CD4-positive, alpha-beta T cell treated with Interleukin-6 at 100 ng/mL for 8 hours (primary cell): ENCODE measurements around the gene CXXC5.

ENCODE experiments used
- DNase-seq: peaks from one replicate; pipeline ENCODE4 v3.0.0-alpha.2; 2020; ENCODE audit warnings: mixed read lengths, low spot score

Gene CXXC5

DNA sequence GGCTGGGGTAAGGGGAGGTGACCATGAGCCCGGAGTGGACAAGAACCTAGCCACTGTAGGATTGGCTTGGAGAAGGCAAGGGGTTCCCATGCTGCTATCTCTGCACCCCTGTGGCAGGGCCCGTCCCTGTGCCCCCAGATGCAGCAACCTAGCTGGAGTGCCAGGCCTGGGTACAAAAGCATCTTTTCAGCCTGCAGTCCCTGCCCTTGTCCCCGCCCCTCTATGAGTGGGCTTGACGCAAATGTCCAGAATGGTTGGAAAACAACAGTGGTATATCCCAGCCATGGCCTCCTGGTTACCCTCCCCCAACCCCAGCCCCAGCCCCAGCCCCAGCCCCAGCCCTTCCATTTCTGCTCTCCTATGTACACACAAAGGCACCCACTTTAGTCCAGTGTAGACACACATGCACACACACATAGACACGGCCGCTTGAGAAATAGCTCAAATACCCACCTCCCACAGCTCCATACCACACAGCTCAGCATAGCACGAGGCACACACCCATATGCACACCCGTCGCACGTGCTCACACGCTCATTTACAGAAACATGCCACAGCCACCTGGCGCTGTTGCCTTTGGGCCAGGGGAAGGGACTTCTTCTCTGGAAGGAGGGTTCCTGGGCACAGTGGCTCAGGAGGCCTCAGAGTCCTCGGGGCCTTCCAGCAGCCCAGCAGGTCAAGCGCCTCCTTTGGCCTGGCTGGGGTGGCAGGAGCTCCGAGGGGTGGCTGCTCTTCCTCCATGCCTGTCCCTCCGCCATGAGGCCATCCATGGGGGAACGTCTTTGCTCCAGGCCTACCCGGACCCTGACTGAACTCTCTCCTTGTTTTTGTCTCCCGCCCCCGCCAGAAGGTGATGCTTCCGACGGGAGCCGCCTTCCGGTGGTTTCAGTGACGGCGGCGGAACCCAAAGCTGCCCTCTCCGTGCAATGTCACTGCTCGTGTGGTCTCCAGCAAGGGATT lies 34.1 kb downstream of the CXXC5 start:
- no peak for DNase-seq

DNA sequence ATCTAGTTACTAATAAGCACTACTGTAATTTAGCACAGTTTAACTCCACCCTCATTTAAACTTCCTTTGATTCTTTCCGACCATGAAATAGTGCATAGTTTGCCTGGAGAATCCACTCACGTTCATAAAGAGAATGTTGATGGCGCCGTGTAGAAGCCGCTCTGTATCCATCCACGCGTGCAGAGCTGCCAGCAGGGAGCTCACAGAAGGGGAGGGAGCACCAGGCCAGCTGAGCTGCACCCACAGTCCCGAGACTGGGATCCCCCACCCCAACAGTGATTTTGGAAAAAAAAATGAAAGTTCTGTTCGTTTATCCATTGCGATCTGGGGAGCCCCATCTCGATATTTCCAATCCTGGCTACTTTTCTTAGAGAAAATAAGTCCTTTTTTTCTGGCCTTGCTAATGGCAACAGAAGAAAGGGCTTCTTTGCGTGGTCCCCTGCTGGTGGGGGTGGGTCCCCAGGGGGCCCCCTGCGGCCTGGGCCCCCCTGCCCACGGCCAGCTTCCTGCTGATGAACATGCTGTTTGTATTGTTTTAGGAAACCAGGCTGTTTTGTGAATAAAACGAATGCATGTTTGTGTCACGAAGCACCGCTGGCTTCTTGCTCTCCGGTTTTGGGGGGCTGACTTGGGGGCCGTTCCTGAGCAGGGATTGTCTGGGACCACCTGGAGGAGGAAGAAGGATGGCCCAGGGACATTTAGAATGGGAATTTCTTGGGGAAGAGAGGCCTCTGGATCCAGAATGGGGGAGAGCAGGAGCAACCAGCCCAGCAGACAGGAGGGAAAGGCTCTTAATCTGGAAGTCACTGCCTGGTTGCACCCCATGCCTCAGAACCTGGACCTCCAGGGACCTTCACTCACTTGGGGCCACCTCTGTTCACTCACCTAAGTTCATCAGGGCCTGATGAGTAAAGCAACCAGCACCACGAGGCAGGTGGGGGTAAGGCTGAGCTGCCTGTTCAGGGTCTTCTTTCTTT lies 35.4 kb downstream of the CXXC5 start:
- DNase-seq = no peak

DNA sequence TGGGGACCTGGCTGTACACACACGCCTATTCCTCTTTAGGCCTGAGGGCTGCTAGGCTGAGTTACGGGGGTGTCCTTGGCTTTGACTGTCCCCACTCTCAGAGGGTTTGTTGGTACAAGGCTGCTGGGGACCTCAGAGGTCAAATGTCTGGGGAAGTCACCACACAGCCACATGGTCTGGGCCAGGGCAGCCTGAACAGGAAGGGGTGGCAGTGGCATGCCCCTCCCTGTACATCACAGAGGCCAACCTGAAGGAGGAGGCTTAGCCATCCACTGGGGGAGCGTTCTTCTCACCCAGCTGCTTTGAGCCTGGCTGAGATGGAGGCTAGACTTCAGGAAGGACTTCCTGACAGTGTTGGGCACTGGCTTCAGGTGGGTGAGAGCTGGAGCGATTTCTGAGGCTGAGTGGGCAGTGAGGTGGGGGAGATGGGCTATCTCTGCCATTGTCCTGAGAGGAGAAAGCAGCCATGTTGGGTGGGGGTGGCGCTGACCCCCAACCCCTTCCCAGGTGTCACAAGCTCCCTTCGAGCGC lies 36.3 kb downstream of the CXXC5 start:
- no peak for DNase-seq

DNA sequence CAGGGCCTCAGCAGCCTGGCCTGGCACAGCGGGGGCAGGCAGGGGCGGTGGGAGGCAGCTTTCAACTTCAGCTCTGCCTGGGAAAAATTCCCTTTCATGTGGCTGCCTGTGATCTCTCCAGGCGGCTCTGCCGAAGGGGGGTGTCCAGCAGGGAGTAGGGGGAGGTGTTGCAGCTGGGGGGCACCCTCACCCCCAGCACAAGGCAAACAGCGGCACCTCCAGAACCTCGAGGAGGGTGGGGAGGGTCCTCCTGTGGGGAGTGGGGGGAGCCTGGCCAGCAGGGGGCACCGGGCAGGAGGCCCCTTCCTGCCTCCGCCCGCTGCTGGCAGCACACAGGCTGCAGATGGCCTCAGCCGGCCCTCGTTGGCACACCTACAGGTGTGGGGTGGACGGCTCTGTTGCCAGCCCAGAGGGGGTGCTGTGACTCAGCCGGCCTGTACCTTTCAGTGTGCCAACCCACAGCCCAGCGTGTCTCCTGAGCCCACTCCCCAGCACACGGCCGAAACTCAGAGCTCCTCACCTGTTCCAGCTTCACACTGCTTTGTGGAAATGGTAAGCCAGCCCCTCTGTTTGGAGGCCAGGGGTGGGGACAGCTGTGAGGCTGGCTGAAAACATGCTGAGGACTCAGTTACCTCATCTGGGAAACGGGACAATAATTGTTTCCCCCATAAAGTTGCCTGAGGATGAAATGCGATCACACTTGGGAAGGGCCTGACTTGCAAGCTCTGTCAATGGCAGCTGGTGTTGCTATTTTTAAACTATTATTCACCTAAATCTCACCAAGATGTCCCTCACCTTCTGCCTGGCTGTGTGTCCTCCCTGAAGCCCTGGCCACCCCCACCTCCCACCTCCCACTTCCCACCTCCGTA lies 37.0 kb downstream of the CXXC5 start:
- no peak for DNase-seq

DNA sequence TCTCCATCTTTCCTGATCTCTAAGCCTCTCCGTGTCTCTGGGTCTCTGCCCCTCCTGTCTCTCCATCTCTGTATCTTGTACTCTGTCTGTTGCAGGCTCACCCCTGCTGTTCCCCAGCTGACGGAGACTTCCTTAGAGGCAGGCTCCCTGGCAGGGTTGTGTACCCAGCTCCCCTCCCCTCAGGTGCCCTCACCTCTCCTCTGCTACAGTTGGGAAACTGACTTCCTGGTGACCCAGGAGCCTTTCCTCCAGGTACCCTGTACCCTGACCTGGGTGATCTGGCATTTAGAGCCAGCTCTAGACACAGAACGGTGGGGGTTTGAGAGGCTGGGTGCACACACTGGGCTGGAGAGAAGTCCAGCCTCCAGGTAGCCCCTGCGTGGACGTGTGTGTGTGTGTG lies 37.7 kb downstream of the CXXC5 start:
- DNase-seq = no peak

DNA sequence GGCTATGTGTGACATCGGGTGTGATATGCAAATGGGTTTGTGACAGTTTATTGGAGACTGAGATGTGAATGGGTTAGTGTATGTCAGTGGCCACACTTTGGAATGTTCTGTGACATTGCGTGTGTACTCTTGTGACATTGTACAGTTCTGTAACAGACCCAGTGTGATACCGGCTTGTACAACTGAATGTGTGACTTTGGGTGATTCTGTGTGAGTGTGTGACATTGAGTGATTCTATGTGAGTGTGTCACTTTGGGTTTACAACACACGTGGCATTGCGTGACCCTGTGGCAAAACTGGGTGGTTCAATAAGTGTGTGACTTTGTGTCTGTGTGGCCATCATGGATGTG lies 38.2 kb downstream of the CXXC5 start:
- no peak for DNase-seq

DNA sequence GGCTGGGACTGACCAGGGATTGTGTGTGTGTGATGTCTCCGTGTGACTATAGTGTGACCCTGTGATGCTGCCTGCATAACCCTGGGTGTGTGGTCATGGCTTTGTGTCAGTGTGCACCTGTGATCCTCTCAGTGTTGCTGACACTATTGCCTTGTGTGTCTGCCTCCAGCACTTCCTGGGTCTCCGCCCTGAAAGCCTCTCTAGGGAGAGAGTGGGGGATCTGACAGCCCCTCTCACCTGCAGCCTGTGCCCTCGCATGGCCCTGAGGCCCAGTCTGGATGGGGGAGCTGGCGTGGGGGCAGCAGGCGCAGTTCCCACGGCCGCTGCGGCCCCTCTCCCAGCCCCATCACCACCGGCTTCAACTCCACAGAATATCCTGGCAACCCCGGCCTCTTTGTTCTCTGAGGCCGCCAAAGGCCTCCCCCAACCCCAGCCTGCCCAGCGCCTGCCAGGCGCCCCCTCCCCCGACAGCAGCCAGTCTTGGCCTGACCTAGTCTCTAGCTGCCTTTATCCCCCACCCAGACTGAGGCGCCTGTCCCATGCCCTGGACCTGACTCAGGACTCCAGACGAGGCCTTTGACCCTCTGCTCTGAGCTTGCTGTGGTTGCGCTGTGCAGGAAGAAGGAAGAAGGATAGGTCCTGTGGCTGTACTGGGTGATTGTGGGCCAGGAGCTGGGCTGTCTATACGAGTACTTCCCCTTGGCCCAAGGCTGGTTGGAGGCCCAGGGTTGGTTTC lies 38.7 kb downstream of the CXXC5 start:
- no peak for DNase-seq

DNA sequence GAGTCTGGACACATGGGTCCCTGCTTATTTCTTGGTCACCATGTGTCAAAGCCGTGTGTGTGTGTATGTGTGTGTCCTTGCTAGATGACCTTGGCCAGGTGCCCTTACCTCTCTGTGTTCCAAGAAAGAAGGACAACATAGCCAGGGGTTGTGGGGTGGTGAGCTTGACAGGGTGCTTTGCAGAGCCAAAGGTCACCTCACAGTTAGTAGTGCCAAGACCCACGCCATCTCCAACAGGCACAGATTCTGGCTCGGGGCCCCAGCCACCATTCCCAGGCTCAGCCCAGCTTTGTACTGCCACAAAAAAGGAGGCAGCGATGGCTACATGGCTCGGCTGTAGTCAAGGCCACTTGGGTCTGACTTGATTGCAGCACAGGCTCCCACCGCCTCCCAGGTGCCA lies 39.5 kb downstream of the CXXC5 start:
- DNase-seq = no peak

DNA sequence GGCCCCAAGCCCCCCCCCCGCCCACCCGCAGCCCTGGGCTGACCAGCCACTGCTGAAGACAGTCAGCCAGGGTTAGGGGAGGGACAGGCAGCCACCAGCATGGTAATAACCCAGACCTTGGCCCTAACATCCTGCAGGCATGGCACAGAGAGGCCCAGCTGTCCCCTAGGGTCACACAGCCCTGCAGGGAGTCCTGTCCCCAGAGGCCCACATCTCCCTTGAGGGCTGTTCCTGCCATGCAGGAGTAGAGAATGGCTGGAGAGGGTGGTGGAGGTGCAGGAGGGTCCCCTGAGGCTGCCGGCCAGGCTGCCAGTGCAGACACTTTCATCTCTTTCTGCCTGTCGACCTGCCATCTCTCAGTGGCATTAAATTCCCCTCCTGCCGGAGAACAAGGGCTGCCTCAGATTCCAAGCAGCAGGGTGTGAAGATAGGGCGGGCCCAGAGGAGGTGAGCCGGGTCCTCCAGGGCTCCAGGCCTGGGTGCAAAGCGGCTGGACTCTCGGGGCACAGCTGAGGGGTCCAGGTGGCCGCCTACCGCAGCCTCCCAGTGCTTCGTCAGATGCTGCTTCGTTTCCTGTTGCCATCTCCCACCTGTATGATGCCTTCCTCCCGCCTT lies 40.0 kb downstream of the CXXC5 start:
- DNase-seq = no peak

DNA sequence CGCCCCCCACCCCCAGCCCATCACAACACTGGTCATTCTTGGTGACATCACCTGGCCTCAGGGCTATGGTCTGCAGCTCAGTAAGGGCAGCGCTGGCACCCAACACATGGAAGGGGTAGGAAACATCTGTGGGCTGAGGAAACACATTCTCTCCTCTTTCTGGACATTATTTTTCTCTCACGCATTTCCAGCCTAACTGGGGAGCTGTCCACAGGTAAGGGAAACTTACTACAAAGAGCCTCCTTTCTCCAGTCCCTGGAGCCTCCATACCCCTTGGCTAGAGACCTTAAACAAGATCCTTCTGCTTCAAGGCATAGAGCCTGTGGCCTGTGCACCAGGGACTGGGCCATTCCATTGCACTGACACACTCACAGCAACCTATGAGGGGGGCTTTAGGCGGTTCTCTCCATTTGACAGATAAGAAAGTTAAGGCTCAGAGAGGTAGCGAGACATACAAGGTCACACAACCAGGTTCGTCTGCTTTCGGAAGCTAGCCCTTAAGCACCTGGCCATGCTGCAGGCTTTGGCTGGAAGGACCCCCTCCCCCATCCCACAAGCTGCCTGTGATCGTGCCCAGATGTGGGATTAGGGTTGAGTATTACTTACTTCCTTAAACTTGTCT lies 40.7 kb downstream of the CXXC5 start:
- no peak for DNase-seq

DNA sequence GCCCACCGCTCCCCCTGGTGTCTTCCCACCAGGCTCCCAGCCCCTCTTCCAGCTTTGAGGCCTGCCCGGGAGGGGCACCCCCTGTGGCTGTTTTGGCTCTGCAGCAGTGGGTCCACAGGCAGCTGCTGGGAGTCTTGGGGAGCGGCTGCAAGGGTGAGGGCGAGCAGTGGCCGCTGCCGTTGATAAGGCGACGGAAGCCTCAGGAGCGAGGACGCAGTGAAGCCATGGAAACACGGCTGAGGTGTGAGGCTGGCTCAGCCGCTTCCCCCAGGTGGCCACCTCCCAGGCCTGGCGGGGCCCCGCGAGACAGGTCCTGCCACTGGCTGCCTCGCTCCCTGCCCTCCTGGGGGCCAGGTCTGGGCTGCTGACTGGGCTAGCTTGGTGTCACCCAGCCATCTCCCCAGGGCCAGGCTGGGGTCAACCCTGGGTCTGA lies 41.5 kb downstream of the CXXC5 start:
- DNase-seq = no peak

DNA sequence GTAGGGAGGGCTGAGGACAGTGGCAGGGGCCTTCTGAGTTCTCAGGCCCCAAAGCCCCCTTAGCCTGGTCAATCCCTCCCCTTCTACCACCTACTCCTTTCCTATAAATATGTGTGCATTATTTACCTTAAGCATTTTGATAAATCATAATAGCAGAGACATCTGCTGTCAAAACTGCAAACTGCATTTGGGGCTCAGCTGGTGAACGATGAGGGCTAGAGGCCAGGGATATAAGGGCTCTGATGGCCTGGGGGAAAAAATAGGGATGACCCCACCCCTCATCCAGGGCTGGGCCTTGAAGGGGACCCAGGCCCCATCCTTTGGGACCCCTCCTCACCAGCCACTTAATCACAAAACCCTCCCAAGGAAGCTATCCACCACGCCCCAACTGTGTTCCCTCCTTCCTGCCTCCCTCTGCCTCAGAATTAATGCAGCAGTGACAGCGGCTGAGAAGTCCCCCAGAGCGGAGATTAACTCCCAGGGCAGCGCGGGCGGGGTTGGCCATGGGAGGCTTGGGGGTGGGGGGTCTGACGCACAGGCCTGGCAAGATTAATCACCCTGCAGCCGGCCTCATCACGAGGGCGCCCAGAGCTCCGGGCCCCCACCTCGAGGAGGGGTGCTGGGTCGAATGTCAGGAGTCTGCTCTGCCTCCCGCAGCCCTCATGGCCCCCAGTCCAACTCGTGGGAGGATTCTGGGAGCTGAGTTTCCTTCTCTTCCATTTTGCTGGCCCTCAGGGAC lies 42.1 kb downstream of the CXXC5 start:
- DNase-seq = no peak

DNA sequence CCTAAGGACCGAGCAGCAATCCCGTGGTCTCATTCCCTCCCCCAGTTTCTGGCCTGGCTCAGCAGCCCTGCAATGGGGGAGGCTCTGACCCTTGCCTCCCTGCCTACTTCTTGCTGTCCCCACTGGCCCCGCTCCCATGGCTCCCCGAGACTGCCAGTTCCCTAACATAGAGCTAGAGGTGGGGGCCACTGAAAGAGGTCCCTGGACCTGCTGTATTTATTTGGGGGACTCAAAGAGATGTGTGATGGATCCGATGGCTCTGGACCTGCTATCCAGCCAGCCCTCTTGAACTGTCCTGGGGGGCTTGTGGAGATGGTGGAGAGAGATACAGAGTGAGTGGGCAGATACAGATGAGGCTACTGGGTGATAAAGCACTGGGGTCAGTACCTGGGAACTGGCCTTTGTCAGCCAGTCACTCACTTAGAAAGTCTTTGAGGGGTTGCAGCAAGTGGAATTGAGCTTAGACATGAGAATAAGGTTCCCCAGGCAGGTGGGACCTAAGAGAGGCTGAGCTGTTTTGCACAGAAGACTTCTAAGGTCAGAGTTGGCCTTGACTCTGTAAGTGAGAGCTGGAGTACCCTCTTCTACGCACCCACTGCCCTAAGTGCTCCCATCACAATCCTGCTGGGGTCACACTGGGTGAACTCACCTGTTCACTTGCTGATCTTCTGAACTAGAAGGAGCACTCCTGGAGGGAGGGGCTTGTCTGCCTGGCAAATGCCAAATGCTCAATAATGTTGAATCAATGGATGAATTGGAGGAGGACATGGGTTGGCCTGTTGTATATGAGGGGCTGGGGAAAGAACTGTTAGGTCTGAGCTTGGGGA lies 42.9 kb downstream of the CXXC5 start:
- DNase-seq = no peak

DNA sequence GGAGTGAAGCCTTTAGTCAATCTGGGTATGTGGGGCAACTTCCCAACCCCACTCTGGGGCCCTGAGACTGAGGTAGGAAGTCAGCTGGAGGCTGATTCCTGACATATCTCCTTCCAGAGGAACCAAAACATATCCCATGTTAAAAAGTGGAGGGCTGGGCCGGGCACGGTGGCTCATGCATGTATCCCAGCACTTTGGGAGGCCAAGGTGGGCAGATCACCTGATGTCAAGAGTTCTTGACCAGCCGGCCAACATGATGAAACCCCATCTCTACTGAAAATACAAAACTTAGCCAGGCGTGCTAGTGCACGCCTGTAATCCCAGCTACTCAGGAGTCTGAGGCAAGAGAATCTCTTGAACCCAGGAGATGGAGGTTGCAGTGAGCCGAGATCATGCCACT lies 44.0 kb downstream of the CXXC5 start:
- no peak for DNase-seq

DNA sequence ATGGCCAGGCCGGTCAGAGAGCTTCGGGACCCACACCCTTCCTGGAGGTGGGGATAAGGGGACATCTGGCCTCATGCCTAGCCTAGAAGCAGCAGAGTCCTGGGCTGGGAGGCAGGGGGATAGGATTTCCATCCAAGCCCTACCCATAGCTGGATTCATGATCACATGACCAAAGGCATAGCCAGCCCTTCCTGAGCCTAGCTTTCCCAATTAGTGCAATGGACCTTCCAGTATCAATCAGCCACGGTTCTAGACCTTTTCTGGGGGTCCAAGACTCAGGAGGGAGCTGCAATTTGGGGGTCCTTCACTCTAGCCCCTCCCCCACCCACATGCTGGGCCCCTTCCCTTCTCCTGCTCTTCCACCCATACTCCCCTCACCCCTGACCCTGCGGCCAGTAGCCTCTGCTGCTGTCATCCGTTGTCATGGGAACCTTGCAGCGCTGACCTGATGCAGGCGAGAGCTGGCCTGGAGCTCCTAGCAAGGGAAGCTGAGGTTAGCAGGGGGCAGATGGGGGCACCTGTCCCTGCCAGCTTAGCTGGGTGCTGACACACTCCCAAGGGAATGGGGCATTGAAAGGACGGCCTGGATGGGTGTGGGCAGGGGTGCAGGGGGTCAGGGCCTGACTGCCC lies 44.6 kb downstream of the CXXC5 start:
- no peak for DNase-seq

DNA sequence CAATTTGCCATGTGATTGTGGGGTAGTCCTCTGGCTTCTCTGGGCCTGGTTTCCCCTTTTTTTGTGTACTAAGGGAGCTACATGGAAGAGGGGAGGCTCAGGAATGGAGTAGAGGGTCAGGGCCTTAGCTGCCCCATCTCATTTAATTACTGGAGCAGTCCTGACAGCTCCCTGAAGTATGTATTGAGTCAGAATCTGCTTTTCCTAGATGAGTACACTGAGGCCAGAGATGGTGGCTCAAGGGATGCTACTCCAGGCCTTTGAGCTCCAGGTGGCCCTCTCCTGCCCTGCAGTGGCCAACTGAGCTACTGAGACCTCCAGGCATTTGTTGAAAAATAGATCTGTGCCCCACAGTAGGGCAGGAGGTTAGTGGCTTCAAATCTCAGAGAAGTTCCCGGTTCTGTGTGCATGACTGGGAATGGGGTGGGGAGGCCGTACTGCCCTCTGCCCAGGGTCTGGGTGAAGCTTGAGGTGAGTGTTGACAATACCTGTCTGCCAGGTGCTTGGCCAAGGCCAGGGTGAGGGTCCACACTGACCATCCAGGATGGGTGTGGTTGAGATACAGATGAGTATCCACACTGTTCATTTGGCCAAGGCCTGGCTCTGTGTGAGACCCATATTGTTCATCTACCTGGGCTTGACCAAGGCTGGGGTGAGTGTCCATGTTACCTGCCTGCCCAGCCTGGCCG lies 45.7 kb downstream of the CXXC5 start:
- no peak for DNase-seq

DNA sequence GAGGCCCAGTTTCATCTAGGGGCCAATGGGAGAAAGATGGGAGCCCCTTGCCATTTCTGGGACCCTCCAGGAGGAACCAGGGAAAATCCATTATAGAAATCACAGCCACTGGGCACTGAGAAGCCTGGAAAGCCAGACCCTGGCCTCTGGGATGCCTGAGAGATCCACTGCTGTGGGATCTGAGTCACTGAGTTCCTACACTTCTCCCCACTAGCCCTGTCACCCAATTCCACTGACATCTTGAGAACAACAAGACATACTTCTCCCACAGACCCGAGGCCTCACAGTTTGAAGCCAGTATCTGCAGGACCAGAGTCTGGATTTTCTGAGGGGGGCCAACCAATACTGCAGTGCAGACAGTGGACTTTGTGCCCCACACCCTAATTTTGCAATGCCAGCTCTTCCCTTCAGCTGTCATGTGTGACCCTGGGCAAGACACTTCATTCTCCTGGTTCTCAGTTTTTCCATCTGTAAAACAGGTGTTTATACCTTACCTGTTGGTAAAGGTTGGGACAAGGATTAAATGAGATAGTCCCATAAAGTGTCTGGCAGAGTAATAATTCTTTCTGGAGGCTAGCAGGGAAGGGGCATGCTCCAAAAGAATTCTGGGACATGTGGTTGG lies 46.5 kb downstream of the CXXC5 start:
- no peak for DNase-seq
